Prostate gland (tissue), 2 donors: ENCODE measurements around the gene CT47B1. TPM values are rescaled to one million over a fixed set of nuclear protein-coding genes. Genes with fewer than 3 reads are reported as not detected.

Experiments used
- DNase-seq: peaks from one replicate; pipeline ENCODE4 v3.0.0-alpha.2; 2019; ENCODE audit warnings: low spot score
- H3K27ac ChIP-seq, 2 donors: fragments of 200-600 bp; sonication (generic); 2 replicates each; pipeline ENCODE4 v1.5.1; 2017 to 2019
- H3K27me3 ChIP-seq: fragments of 200-600 bp; sonication (generic); replicated peaks from 2 replicates; pipeline ENCODE4 v1.5.1; 2019; ENCODE audit not compliant: insufficient read depth
- H3K36me3 ChIP-seq, 2 donors: fragments of 200-600 bp; sonication (generic); 1 replicate in 1 of 2; 2 replicates in 1 of 2; pipeline versions ENCODE4 v1.5.1 to v1.8.1; 2017 to 2019
- H3K4me1 ChIP-seq: fragments of 200-600 bp; sonication (generic); replicated peaks from 2 replicates; pipeline ENCODE4 v1.5.1; 2019
- H3K4me3 ChIP-seq, 2 donors: fragments of 200-600 bp; sonication (generic); 2 replicates each; pipeline ENCODE4 v1.5.1; 2017 to 2019
- H3K9me3 ChIP-seq: fragments of 200-600 bp; sonication (generic); 2 replicates; pipeline ENCODE4 v1.5.1; 2017
- POLR2A ChIP-seq: fragments of 450-650 bp; IDR thresholded peaks from one replicate; pipeline ENCODE4 v1.6.1; 2016; ENCODE audit warnings: antibody characterized with exemption, mild to moderate bottlenecking
- POLR2AphosphoS5 ChIP-seq: sonication (generic); formaldehyde crosslinking; IDR thresholded peaks from one replicate; pipeline ENCODE4 v1.6.1; 2017; ENCODE audit warnings: antibody characterized with exemption
- WGBS: methylation state at CpG from one replicate; pipeline ENCODE4 v1.1.5; 2018; 5-methylcytosine and 5-hydroxymethylcytosine counted together
- intact Hi-C: fragments of 100-400 bp; cut with DNase I; formaldehyde crosslinking; loops from one replicate; pipeline ENCODE4 v1.14.2; 2022
- small RNA-seq, 2 donors: library from RNA; depleted of rRNA; stranded (forward); fragments of <200 nt; gene quantifications; one replicate each; pipeline ENCODE3, GENCODE V24; 2016
- total RNA-seq, 2 donors: library from RNA; depleted of rRNA; stranded (reverse); fragments of >200 nt; gene quantifications; one replicate each; pipeline ENCODE4 v1.1.0, GENCODE V29; 2016
- TF ChIP-seq, protein P1 (sequence below), 4 experiments: fragments of 200-600 bp in 2 of 4; fragments of 450-650 bp in 2 of 4; sonication (generic) in 2 of 4; IDR thresholded peaks; 1 replicate in 3 of 4; 2 replicates in 1 of 4; pipeline ENCODE4 v1.5.1; 2016 to 2019; ENCODE audit warnings: antibody characterized with exemption in 4 of 4, mild to moderate bottlenecking in 2 of 4, moderate library complexity in 2 of 4

Gene CT47B1
- total RNA-seq, 2 donors from 2014 or later, result 2.7 TPM; not detected in 1

DNA sequence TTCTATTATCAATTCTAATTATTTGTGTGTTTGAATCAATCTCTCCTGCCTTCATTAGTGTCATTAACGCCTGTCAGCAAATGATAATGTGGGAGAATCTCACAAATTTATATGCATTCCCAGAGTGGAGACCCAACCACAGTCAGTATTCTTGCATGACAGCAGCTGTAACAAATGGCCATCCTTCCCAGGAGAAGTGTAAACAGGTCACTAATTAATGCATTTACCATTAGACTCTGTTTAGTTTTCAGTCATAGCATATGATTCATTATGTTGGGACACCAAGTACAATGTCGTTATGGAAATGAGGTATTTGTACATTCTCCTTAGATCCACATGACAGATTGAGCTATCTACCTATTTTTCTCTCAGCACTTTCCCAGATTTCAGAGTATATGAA is 50.5 kb downstream of the CT47B1 start:
- WGBS, result 71% methylated on average over 2 of the region's 2 CpGs
- Histone ChIP-seq H3K36me3 (no peaks in the 10 kb centered on the region), H3K27ac (no peak overlapping the region), H3K9me3 (no peaks in the 10 kb centered on the region), H3K27me3 (no peaks in the 10 kb centered on the region), H3K4me1 (no peaks in the 10 kb centered on the region), H3K4me3 (no peak overlapping the region)
- intact Hi-C loops, result no loop called here
- DNase-seq, result no peak
- TF ChIP-seq POLR2AphosphoS5, result no peak
- TF ChIP-seq, protein P1, sequence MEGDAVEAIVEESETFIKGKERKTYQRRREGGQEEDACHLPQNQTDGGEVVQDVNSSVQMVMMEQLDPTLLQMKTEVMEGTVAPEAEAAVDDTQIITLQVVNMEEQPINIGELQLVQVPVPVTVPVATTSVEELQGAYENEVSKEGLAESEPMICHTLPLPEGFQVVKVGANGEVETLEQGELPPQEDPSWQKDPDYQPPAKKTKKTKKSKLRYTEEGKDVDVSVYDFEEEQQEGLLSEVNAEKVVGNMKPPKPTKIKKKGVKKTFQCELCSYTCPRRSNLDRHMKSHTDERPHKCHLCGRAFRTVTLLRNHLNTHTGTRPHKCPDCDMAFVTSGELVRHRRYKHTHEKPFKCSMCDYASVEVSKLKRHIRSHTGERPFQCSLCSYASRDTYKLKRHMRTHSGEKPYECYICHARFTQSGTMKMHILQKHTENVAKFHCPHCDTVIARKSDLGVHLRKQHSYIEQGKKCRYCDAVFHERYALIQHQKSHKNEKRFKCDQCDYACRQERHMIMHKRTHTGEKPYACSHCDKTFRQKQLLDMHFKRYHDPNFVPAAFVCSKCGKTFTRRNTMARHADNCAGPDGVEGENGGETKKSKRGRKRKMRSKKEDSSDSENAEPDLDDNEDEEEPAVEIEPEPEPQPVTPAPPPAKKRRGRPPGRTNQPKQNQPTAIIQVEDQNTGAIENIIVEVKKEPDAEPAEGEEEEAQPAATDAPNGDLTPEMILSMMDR (IDR thresholded peaks at IDR 0.05), result no peak
- TF ChIP-seq POLR2A, result no peak

DNA sequence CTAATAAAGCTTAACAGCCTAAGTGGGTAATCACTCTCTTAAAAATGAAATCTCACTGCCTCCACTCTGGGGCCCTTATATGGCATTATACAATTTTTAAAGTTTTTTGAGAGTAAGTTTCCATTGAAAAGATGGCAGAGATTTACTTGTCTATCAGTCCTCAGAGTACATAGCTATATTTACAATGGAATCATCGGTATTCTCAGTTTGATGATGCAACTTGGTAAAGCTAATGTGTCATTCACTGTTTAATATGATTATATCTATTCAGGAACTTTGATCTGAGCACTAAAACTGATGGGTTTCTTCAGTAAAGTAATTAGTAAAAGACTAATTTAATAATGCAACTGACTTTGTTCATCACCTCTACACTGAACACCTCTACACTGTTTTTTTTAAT is 51.6 kb downstream of the CT47B1 start:
- no peak for TF ChIP-seq POLR2AphosphoS5
- no peak for TF ChIP-seq POLR2A
- TF ChIP-seq, protein P1 (IDR thresholded peaks at IDR 0.05), result no peak

DNA sequence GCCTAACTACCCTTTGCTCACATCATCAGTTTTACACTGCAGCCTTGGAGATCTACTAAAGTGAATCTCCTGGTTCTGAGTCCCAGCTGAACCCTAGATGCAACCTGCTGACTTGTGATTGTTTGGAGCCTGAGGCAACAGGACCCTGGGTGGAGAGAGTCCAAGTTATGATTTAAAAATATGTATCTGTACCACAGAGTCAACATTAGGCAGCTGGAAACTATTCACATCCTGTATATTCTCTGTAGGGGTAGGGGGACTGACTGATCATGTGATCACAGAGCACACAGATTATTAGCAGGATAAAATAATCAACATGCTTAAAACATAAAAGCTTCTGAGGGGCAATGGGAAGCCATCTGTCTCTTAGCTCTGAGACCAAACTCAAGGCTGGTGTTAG is 52.1 kb downstream of the CT47B1 start:
- intact Hi-C loops, result no loop called here
- DNase-seq, result no peak

More for the DNA sequence above, 51.6 kb downstream of the CT47B1 start:
- intact Hi-C loops, result no loop called here
- Histone ChIP-seq H3K36me3 (no peaks in the 10 kb centered on the region), H3K4me1 (no peaks in the 10 kb centered on the region), H3K4me3 (no peak overlapping the region), H3K27me3 (no peaks in the 10 kb centered on the region), H3K9me3 (no peaks in the 10 kb centered on the region), H3K27ac (peak overlapping the region in 1 of 2 donors; percentile 14)
- 55% methylated on average over 1 of the region's 1 CpG for WGBS
- no peak for DNase-seq

More for the DNA sequence above, 52.1 kb downstream of the CT47B1 start:
- H3K9me3 ChIP-seq, result no peaks in the 10 kb centered on the region
- no peaks in the 10 kb centered on the region for H3K4me1 ChIP-seq
- H3K36me3 ChIP-seq, result no peaks in the 10 kb centered on the region
- TF ChIP-seq POLR2AphosphoS5, result no peak
- TF ChIP-seq POLR2A, result no peak
- TF ChIP-seq, protein P1 (IDR thresholded peaks at IDR 0.05), result no peak
- H3K27me3 ChIP-seq, result no peaks in the 10 kb centered on the region
- peak overlapping the region in 1 of 2 donors; percentile 14 for H3K27ac ChIP-seq
- H3K4me3 ChIP-seq, result no peak overlapping the region

Small RNA genes lying within 50 kb of the gene (small RNA-seq; reads per million reads assigned to genes)
- 0 reads per million in 2 donors for gene AC008162.1

Other genes with a start within 250 kb of the CT47B1 start
- gene C1GALT1C1, start 245.8 kb downstream of the CT47B1 start, total RNA-seq, result 10 to 100 TPM; 24.4 to 33.7 TPM
- gene CT47A11, start 61.3 kb upstream of the CT47B1 start, total RNA-seq, result not detected
- not detected for gene CT47A10, start 66.2 kb upstream of the CT47B1 start, total RNA-seq
- gene CT47A9, start 71.0 kb upstream of the CT47B1 start, total RNA-seq, result not detected
- not detected for gene CT47A8, start 75.9 kb upstream of the CT47B1 start, total RNA-seq
- not detected for gene CT47A7, start 80.7 kb upstream of the CT47B1 start, total RNA-seq
- 1 to 10 TPM in 1 of 2 donors, not detected in 1; 1.5 TPM for gene CT47A6, start 85.6 kb upstream of the CT47B1 start, total RNA-seq
- gene CT47A5, start 90.5 kb upstream of the CT47B1 start, total RNA-seq, result not detected
- gene CT47A4, start 95.3 kb upstream of the CT47B1 start, total RNA-seq, result not detected
- not detected for gene CT47A3, start 100.2 kb upstream of the CT47B1 start, total RNA-seq
- gene CT47A2, start 105.1 kb upstream of the CT47B1 start, total RNA-seq, result not detected
- gene CT47A1, start 109.9 kb upstream of the CT47B1 start, total RNA-seq, result 1 to 10 TPM in 1 of 2 donors, not detected in 1; 2.1 TPM
- 100 to 1,000 TPM in 1 of 2 donors, under 1 TPM in 1; 0.64 to 111 TPM for gene GLUD2, start 171.7 kb upstream of the CT47B1 start, total RNA-seq